NCI-H748 (cell line): ENCODE measurements around the gene OLFML2A.
"Not testable (repeated sequence)": the region's sequence is repeated elsewhere in the genome, so short reads cannot be mapped to it uniquely, and the experiment has no call there.

ENCODE experiments used
- DNase-seq: peaks from one replicate; lab custom pipeline; 2025; ENCODE audit not compliant: unreplicated experiment; lab: John Stamatoyannopoulos, UW

The OLFML2A gene

DNA sequence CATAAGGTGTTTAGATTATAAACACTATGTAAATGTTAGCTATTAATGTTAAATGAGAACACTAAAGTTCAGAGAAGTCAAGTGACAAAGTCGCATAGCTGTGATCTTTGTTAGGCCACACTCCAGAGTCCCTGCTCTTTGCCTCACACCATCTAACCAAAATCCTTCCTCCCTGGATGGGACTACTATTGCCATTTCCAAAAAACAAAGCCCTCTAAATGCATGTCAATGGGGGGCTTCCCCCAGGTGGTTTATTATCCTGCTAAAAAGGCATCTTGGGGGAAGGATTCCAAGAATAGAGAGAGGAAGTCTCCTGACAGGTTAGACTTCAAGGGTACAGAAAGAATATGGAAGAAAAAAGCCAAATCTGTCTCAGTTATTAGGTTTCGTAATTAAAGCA lies 16.2 kb upstream of the OLFML2A start:
- DNase-seq = no peak

- DNase-seq = no peak
Observed at GRCh38 chr9:124761196-124761595, 15.7 kb upstream of the OLFML2A start.

DNA sequence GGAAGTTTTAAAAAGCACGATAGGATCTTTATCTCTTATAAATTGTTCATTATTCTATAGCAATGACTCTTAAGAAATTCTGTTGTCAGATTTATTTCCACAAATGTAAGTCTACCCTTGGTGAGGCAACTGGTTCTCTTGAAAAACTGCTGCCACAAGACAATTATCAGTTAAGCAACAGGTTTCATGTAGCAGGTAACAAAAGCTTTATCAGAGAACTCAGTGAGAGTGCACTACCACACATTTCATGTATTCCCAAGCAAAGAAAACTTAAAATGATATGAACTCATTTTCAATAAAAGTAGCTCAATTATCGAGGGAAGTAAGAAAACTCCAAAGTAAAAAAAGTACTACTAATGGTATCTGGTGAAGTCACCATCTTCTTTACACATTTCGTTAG lies 15.2 kb upstream of the OLFML2A start:
- DNase-seq = no peak

DNA sequence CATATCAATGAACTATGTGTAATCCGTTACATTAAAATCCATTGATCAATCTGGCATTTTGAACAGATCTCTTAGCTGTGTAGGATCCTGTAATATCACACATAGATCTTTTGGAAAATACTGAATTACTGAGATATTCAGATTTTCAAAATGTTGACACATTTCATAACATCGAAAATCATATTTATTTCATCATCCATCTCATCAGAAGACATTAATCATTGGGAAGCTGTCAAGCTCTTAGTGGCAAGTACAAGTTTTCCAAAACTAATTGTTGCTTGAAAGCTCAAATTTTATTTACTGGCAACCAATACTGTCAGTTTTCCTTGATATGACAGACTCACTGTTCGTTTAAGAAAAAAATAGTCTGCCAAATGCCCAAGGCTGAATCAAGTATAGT lies 14.3 kb upstream of the OLFML2A start:
- DNase-seq = no peak

- DNase-seq = peak; percentile 12
Observed at GRCh38 chr9:124764774-124765438, 12.0 kb upstream of the OLFML2A start.

DNA sequence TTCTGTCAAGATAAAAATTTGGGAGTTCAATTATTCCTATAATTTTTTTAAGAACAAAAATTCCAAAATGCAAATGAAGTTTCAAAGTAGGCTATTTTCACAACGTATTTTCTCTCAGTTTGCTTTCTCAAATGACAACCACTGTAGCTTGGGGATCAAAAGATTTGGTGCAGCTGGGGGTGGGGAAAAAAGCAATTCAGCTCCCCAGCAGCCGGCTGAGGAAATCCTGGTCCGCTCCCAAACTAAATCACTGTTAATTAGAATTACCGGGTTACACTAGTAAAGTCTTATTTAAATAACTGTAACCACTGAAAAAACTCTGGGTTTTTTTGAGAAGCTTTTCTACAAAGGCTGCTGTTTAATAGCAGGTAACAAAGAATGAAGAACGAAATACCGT lies 11.5 kb upstream of the OLFML2A start:
- no peak for DNase-seq

DNA sequence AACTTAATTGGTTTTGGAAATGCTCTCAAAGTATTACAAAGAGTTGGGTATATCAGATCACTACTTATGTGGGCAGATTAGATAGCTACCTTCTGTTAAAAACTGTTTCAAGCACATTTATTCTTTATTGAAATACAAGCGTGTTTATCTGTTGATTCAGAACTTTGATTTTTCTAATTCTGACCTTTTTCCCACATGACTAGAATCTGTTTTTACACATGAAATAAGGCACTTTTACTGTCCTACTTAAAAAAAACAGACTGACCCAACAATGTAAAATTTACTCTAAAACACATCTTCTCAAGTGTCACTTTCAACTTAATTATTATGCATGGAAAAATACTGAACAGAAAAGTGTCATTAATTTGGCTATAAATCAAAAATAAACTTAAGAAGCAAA lies 10.6 kb upstream of the OLFML2A start:
- no peak for DNase-seq

DNA sequence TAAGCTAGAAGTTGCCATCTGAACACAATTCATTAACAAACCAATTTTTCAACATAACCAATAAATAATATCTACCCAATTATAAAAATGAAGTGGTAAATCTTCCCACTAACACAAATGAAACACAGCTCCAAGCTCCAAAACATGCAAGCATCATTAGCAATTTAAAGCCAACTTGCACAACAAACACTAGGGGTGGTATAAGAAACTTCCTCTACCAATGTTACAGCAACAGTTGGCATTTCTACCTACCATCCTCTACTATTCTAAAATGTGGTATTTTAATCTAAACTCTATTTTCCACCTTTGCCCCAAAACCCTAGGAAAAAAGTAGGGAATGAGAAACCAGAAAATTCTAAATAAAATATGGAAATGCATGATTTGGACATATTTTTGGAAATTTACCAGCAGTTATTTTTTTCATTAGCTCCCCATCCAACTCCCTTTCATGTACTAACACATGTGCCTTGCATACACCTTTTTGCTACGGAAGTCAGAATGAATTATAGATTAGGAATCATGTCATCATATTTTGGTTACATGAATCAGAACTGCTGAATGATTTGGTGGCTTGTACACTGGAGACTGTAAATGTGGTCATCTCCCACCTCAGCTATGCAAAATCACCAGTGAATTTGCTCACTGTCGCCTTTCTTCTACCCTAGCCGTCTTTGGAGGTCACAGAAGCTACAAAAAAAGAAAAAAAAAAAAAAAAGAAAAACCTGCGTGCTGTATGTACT lies 9.9 kb upstream of the OLFML2A start:
- no peak for DNase-seq

DNA sequence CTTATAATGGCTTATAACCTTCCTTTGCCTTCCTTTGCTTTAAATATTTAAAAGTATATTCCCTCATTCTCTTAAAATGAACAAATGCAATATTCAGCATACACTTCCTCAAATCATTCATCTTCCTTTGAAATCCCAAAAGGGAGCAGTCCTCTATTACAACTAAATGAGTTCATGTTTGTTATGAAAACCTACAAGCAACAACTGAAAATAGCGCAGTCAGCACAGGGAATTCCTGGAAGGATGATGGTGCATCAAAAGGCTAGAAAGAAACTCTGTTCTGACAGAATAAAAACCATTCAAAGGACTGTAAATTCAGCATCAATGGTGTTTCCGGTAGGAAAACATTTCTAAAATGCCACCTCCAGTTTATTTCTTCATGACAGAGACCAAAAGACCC lies 9.1 kb upstream of the OLFML2A start:
- DNase-seq = no peak

GRCh38 chr9:124768334-124768733 lies 8.6 kb upstream of the OLFML2A start:
- DNase-seq = no peak

DNA sequence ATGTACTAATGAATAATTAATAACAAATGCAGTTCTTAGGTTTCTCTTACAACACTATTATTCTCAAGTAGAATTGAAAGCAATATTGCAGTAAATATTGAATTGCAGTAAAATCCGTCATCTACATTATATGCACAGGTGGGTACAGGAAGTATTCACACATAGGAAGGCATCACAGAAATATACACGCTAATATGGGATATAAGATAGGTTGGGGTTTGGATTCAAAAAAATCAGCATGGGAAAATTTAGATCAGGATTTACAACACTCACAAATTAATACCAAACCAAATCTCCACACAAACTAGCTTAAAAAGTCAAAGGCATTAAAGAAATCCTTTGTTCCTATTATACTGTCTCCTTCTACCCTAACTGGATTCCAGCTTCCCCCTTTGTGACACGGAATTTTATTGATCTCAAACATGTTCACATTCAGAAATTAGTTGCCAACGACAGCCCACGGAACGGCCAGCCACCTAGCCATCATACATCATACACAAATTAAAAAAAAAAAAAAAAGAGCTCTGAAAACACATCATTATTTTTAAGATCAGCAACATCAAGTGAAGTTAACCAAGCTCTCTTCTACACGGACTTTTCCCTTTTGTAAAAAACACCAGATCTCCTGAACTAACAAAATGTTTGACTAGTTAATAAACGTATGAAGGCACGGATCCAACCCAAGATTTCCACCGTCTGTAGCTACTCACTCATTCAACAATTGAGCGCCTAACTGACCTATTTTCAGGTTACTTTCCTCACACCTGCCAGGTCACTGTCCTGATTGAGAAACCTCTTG lies 8.0 kb upstream of the OLFML2A start:
- no peak for DNase-seq

GRCh38 chr9:124769549-124770358 lies 7.2 kb upstream of the OLFML2A start:
- DNase-seq = peak; percentile 52

DNA sequence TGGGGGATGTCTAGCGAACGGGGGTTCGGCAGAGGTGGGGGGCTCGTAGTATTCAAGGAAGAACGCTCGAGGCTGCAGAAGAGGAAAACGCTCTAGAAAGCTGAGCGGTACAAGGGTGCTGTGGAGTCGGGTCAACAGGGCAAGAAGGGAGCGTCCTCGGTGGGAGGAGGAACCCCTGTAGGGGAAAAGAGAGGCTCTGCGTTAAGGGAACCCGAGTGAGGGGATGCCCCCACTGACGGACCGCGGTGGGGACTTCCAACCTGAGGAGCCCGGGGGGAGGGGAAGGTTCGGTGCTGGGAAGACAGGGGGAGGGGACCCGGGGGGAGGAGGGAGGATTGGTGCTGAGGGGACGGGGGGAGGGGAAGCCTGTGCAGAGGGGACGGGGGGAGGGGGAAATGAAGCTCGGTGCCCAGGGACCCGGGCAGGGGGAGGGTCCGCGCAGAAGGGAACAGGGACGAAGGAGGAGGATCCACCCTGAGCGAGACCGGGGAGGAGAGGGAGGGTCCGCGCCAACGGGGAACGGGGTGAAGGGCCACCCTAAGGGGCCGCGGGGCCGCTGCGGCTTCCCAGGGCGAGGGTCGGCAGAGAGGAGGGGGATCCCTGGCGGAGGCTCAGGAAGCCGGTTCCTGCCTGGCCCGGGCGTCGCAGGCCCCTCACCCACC lies 6.4 kb upstream of the OLFML2A start:
- peak; percentile 49 for DNase-seq

DNA sequence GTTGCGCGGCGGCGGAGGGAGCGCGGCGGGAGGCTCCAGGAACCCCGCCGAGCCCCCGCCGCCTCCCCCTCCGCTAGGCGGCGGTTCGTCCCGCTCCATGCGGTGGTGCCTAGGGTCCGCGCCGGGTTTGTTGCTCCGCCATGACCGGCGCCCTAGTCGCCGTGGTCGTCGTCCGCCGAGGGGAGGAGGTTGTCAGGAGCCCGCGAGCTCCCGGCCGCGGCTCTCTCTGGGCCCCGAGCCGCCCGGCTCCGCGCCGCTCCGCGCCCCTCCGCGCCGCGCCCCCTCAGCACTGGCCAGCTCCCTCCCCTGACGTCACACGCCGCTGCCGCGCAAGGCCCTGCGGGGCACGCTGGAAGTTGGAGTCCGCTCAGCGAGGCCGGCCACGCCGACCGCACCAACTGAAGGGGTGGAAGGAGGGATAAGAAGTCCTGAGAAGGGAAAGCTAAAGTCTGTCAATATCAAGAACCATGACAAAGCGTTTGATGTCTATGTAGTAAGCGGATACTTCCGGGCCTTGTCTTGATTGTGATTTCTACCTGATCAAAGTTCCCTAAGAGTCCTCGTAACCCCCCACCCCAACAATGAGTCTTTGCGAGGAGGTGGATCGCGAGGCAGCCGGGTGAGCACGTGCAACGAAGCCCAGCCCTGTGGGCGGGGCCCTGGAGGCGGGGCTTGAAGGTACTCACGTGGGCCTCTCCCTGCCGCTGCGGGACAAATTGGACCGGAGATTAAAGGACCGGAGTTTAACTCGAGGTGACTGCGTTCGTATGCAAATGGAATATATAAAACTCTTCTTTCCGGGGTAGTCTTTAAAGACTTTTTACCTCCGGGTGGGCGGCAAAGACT lies 5.7 kb upstream of the OLFML2A start, which contains the start of gene NR6A1:
Gene NR6A1 (minus strand): TSS at position 291 of the 846 bp plus-strand sequence.
- DNase-seq = peak; percentile 98

DNA sequence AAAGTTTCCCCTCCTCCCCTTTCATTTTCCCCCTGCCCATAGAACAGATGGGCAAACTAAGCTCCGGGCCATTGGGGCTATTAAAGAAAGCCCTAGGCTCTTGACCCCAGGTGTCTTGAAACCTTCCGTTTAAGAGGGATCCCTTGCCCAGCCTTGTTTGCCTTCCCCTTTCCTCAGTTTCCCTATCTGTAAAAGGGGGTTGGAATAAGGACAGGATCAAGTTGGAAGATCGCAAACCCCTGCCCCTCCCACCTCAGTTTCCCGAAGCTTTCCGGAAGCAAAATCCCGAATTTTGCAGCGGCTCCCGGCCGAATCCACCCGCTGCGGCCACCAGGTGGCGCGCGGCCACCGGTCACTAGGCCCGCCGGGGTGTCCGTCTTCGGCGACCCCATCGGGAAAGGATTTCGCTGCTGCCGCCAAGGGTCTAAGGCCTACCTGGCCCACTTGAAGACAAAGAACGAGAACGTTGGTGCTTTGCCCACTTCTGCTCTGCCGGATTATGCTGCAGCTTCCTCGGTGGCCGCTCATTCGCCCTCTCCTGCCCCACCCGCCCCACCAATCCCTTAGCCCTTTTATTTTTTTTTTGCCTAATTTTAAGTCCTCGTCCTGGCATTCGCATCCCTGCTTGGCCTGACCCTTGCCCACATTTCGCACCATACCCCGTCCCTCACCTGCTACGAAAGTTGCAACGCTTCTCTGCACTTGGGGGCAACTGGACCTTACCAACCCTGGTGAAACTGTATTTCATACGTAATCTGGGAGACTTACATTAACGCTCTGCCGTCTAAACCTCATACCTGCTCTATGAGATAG lies 4.9 kb upstream of the OLFML2A start:
- peak; percentile 82 for DNase-seq

DNA sequence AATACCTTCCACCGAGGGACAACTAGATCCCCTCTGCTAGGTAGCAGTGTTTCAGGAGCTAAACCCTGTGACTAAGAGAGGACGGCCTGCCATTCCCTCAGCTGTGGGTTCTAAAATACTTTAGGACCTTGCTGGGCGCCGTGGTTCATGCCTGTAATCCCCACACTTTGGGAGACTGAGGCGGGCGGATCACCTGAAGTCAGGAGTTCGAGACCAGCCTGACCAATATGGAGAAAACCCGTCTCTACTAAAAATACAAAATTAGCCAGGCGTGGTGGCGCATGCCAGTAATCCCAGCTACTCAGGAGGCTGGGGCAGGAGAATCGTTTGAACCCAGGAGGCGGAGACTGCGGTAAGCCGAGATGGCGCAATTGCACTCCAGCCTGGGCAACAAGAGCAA lies 4.1 kb upstream of the OLFML2A start:
- not testable (repeated sequence) for DNase-seq

- DNase-seq = no peak
Observed at GRCh38 chr9:124773473-124774128, 3.3 kb upstream of the OLFML2A start.
